Stimulated activated CD4-positive, alpha-beta T cell treated with anti-CD3 and anti-CD28 coated beads, Interleukin-2, amount 100 ng/mL, for 24 hours (primary cell): Measurements from ENCODE around the gene NEDD4L.
"Not testable (repeated sequence)": the region's sequence is repeated elsewhere in the genome, so short reads cannot be mapped to it uniquely, and the experiment has no call there.

Source experiments
- DNase-seq, 2 donors: peaks; one replicate each; pipeline ENCODE4 v3.0.0-alpha.2; 2020

The NEDD4L gene

DNA sequence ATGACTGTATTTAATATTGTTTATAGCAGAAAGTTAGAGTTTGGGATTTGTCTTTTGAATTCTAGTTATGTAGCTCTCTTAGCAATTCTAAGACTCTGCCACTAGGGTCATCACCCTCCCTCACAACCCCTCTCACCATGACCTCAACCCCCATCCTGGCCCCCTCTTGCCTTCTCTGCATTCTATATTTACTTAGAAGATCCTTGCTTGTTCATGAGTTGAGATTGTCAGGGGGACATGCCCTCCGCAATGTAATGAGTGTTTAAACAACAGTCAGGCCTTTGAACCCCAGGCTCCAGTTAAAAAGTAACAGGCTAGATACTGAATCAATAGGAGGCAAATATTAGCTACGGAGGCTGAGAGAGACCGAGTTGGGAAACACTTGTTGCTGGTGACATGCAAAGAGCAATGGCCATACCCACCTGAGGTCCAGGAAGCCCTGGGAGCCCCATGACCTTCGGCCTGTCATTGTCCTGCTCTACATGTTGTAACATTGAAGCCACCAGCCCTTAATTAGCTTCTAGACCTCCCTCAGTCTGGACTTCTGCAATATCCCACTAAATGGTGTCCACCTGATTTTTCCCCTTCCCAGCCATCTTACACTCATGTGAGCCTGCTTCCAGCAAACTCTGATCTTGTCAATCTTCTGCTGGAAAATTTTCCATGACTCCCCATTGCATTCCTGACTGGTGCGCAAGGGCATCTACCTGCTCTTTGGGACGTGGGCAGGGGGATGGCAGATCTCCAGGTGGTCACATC, 363.8 kb downstream of the NEDD4L start:
- no peak for DNase-seq

DNA sequence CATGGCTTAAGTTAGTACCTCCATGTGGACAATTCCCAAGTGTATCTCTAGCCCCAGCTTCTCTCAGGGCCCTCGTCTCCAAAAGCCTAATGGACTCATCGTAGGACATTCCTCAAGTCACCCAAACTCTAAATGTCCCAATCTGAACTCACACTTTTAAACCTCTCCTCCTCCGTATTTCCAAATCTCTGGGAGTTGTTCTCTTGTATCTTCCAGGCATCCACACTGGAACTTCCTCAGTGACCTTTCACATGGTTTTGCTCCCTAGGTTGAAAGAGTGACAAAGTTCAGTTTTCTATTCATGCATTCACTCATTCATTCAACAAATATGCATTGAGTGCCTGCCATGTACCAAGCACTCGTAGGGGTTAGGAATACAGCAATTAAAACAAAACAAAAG, 364.6 kb downstream of the NEDD4L start:
- DNase-seq, result no peak

DNA sequence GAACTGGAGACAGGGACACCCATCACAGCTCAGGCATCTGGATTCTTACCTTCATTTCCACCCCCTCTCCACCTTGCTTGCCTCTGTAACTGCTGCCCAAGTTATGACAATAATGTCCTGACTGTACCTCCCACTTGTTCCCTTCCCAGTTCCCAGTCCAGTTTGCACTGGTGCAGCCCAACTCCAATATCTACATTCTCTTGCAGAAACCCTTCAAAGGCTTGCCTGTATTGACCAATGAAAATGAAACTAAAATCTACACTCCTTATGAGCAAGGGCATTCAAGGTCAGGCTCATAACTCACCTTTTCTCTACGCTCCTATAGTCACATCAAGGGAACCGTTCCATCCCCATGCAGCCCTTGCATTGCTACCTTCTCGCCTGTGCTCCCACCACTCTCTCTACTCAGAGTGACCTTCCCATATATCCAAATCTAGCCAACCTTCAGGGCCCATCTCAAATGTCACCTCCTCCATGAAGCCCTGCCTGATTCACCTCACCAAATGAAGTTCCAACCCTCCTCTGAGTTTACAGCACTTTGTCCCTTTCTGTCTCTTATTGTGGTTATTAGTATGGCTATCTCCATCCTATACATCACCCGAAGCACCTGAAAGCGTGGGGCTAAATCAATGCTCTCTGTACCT, 365.9 kb downstream of the NEDD4L start:
- DNase-seq, result no peak

- DNase-seq, result no peak
These were observed 367.3 kb downstream of the NEDD4L start for GRCh38 chr18:58411323-58411722.

DNA sequence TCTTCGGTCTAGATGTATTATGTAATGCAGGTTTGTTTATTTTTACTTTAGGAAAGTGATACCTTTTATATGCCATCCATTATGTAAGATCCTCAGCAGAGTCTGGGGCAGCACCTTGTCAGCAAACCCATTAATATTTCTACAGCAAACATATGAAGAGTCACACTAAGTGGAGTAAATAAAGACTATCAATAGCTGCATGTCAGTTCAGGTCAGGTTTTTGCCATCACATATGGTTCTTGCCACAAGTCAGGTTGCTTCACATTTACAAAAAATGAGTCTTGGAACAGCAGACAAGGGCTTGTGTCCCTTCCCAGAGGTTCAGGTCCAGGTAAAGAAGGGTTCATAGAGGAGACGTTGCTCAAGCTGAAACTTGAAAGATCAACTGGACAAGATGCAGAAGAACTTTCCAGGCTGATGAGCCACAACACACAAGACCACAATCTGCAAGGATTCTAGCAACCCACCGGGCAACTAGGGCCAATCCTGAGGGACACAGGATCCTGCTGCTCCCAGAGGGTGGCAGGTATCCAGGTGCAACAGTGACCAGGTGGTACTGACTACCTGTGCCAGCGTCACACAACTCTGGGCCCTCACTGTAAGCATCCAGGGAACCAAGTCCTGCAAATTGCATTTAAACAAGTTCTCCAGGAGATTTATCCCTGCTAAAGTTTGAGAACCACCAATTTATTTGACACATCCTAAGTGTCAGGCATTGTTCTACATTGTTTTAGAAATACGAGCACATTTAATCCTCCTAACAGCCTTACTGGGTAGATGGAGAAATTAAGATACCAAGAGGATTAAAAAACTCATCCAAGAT, 369.0 kb downstream of the NEDD4L start:
- DNase-seq, result no peak

GRCh38 chr18:58413667-58414628, 369.9 kb downstream of the NEDD4L start:
- DNase-seq, result no peak

DNA sequence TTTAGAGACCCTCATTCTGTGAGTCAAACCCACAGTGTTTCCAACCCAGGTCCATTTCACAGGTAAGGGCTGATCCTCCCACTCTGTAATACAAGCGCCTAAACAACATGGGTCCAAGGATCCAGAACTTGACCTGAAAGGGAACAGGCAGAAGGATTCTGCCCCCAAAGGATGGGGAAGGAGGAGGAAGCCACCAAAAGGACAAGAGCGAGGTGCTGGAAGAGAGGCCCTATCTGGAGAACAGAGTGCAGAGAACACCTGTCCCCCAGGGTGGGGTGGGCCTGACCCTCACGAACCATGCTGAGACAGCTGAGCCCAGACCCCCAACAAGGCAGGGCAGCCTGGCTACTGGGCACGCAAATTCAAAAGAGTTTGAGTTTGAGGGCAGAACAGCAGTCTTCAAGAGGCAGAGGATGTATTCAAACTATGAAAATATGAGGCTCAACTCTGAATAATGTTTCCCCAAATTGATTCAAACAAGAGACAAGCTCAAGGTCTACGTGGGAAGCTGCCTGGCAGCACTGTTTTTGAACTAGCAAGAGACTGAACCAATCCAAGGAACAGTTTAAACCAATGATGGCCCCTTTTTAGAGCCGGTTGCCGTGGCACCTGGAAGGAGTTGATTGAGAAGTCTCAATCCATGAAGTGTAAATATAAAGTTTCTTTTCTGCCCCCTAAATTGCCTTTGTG, 372.1 kb downstream of the NEDD4L start:
- DNase-seq, result no peak

DNA sequence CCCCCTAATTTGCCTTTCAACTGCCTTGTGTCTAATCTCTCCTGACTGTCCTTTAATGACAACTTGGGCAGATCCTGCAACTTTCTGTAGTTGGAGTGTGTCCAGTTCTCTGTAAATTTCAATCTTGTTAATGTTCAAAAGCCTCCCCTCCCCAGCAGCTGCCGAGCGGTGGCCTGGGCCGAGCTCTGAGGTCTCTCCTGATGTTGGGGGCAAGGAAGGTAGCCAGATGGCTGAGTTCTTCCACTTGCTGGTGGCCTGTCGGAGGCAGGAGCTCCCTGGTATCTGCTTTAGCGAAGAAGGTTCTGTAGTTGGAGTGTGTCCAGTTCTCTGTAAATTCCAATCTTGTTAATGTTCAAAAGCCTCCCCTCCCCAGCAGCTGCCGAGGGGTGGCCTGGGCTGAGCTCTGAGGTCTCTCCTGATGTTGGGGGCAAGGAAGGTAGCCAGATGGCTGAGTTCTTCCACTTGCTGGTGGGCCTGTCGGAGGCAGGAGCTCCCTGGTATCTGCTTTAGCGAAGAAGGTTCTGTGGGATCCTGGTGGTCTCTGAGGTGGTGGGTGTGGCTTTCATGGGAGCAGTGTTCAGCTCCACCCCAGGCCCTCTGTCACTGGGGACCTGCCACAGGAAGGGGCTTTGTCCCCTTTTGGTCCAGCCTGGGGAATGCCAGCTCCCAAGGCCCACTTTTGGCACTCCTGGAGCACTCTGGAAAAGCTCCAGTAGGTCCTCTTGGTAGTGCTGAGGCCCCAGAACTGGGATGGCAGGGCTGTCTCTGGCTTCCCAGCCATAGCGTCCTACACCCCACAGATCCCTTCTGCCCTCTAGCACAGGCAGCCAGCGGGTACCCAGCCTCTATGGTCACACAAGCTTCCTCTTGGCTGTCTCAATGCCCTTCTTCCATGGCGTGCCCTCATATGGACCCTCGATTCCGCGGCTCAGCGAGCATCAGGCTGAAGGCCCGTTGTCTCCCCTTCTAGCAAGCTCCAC, 373.0 kb downstream of the NEDD4L start:
- DNase-seq, result no peak

GRCh38 chr18:58417752-58418151, 373.7 kb downstream of the NEDD4L start:
- no peak for DNase-seq

- DNase-seq, result no peak
These were observed 374.3 kb downstream of the NEDD4L start for GRCh38 chr18:58418361-58418760.

- DNase-seq, result no peak
These were observed 375.7 kb downstream of the NEDD4L start for GRCh38 chr18:58419587-58420199.

DNA sequence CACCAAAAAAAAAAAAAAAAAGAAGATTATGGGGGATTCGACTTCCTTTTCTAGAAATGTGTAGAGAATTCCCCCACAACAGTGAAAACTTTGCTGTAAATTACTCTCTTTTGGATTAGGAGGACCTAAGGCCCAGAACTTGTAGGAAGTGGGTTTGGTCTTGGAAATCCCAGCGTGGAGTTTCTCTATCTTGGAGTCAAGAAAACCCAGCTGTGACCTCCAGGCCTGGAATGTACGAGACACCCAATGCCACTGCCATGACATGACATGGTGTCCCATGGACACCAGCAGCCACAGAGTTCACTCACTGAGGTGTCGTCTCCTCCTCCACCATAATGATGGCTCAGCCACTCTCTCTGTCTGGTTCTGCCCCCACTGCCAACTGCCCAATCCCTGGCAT, 382.6 kb downstream of the NEDD4L start:
- DNase-seq, result no peak

DNA sequence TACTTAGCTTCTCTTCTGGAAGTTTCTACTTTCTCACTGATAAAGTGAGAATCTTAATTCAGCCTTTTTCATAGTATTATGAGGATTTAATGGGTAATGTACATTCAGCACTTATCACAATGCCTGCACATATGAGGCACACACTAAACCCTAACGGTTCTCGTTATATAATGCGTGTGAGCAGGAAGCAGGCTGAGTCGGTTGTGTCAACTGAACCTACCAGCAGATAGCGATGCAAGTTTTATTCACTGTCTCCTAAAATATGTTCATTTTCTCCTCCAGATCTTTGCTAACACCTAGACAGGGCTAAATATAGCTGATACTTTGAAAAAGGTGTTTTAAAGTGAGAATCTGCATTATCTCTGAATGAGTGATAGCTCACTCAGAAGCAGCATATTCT, 383.3 kb downstream of the NEDD4L start:
- DNase-seq, result no peak

GRCh38 chr18:58429442-58429841, 385.4 kb downstream of the NEDD4L start:
- no peak for DNase-seq

GRCh38 chr18:58431215-58431614, 387.2 kb downstream of the NEDD4L start:
- no peak for DNase-seq

GRCh38 chr18:58432050-58432727, 388.2 kb downstream of the NEDD4L start:
- no peak for DNase-seq

GRCh38 chr18:58435221-58436005, 391.4 kb downstream of the NEDD4L start:
- DNase-seq, result not testable (repeated sequence)

- no peak for DNase-seq
These were observed 394.3 kb downstream of the NEDD4L start for GRCh38 chr18:58438161-58438957.
